ENCODE measurements around the gene MCHR2. TPM values are rescaled to one million over a fixed set of nuclear protein-coding genes. Genes with fewer than 3 reads are reported as not detected.

MCHR2 gene
- total RNA-seq, 1 experiment from 2014 or later = not detected

- DNase-seq (ENCODE audit: low read depth, low spot score) (no peak), ATAC-seq (no peak)
- no peaks in the 10 kb centered on the region for H4K20me1 ChIP-seq (ENCODE audit: insufficient read depth)
- ChIA-PET CTCF (no interaction called here), RAD21 (ENCODE audit: low non-redundant PET in 1 of 2, low total read pairs in 2 of 2, uncharacterized antibody in 2 of 2, unreplicated experiment in 2 of 2) (no interaction called here), POLR2A (no interaction called here)
- H3K9me3 ChIP-seq (ENCODE audit: control insufficient read depth in 1 of 2, insufficient read depth in 1 of 2, low read depth in 1 of 2, low read length in 2 of 2) = no peaks in the 10 kb centered on the region
- intact Hi-C loops (cut with micrococcal nuclease) = no loop called here
- no peaks in the 10 kb centered on the region for H3K9me2 ChIP-seq (ENCODE audit: insufficient read depth)
- no peak overlapping the region for H3K4me2 ChIP-seq (ENCODE audit: low read length)
- TF ChIP-seq POLR2A (IDR thresholded peaks at IDR 0.05; ENCODE audit: borderline replicate concordance, extremely low read depth, insufficient read depth, insufficient read length) = no peak
- TF ChIP-seq SIN3A (IDR thresholded peaks at IDR 0.05; ENCODE audit: low read depth) = no peak
- TF ChIP-seq SP1 (IDR thresholded peaks at IDR 0.05; ENCODE audit: low read depth) = no peak
- TF ChIP-seq EGR1 (IDR thresholded peaks at IDR 0.05; ENCODE audit: low read depth) = no peak
- no peak for TF ChIP-seq CEBPB (IDR thresholded peaks at IDR 0.05; ENCODE audit: low read depth)
- no peak for TF ChIP-seq EZH2phosphoT487 (IDR thresholded peaks at IDR 0.05; ENCODE audit: borderline replicate concordance)
- TF ChIP-seq YY1 (IDR thresholded peaks at IDR 0.05; ENCODE audit: extremely low read depth, insufficient replicate concordance, low read depth, low read length) = no peak
- TF ChIP-seq ATF3 (IDR thresholded peaks at IDR 0.05) = no peak
- TF ChIP-seq ZNF274 (IDR thresholded peaks at IDR 0.05; ENCODE audit: low read depth, low read length) = no peak
- no peaks in the 10 kb centered on the region for H3K36me3 ChIP-seq (ENCODE audit: control insufficient read depth in 1 of 2, insufficient read depth in 2 of 2, low read length in 2 of 2)
- H2AFZ ChIP-seq (ENCODE audit: low read depth, low read length, poor library complexity, severe bottlenecking) = no peak overlapping the region
- no peaks in the 10 kb centered on the region for H3K27me3 ChIP-seq (ENCODE audit: insufficient read depth, low read length)
- H3K4me3 ChIP-seq (replicated peaks in 1 of 2; ENCODE audit: low read depth in 1 of 2, low read length in 2 of 2) = no peak overlapping the region
- H3K79me2 ChIP-seq (ENCODE audit: insufficient read depth, low read length) = no peaks in the 10 kb centered on the region
- H3K9ac ChIP-seq (ENCODE audit: low read length) = no peak overlapping the region
- BruUV-seq (replicated peaks) = no TSS peak
- no peak overlapping the region for H3K27ac ChIP-seq (ENCODE audit: low read depth, low read length)
- H3K4me1 ChIP-seq (ENCODE audit: control insufficient read depth in 1 of 2, insufficient read depth in 2 of 2, low read length in 2 of 2) = no peaks in the 10 kb centered on the region
Observed at GRCh38 chr6:99879431-99879830, 114.6 kb downstream of the MCHR2 start.

GRCh38 chr6:99875068-99875467, 119.0 kb downstream of the MCHR2 start:
- ATAC-seq = no peak
- Histone ChIP-seq H3K27ac (ENCODE audit: low read depth, low read length) (no peak overlapping the region), H3K9ac (ENCODE audit: low read length) (no peak overlapping the region), H3K4me2 (ENCODE audit: low read length) (no peak overlapping the region), H3K27me3 (ENCODE audit: insufficient read depth, low read length) (no peaks in the 10 kb centered on the region), H3K4me3 (replicated peaks in 1 of 2; ENCODE audit: low read depth in 1 of 2, low read length in 2 of 2) (no peak overlapping the region), H4K20me1 (ENCODE audit: insufficient read depth) (no peaks in the 10 kb centered on the region), H2AFZ (ENCODE audit: low read depth, low read length, poor library complexity, severe bottlenecking) (no peak overlapping the region), H3K9me2 (ENCODE audit: insufficient read depth) (no peaks in the 10 kb centered on the region), H3K9me3 (ENCODE audit: control insufficient read depth in 1 of 2, insufficient read depth in 1 of 2, low read depth in 1 of 2, low read length in 2 of 2) (no peaks in the 10 kb centered on the region), H3K4me1 (ENCODE audit: control insufficient read depth in 1 of 2, insufficient read depth in 2 of 2, low read length in 2 of 2) (no peaks in the 10 kb centered on the region), H3K79me2 (ENCODE audit: insufficient read depth, low read length) (no peaks in the 10 kb centered on the region), H3K36me3 (ENCODE audit: control insufficient read depth in 1 of 2, insufficient read depth in 2 of 2, low read length in 2 of 2) (no peaks in the 10 kb centered on the region)
- intact Hi-C loops (cut with micrococcal nuclease) = no loop called here
- ChIA-PET CTCF (no interaction called here), POLR2A (no interaction called here), RAD21 (ENCODE audit: low non-redundant PET in 1 of 2, low total read pairs in 2 of 2, uncharacterized antibody in 2 of 2, unreplicated experiment in 2 of 2) (no interaction called here)
- DNase-seq (ENCODE audit: low read depth, low spot score) = no peak
- no TSS peak for BruUV-seq (replicated peaks)
- TF ChIP-seq EGR1 (IDR thresholded peaks at IDR 0.05; ENCODE audit: low read depth) (no peak), CTCF (IDR thresholded peaks at IDR 0.05 in 2 of 3, conservative IDR thresholded peaks at IDR 0.05 in 1 of 3; ENCODE audit: borderline replicate concordance in 1 of 3, insufficient read depth in 1 of 3, low read depth in 2 of 3, low read length in 2 of 3) (no peak), EZH2phosphoT487 (IDR thresholded peaks at IDR 0.05; ENCODE audit: borderline replicate concordance) (no peak), MAX (IDR thresholded peaks at IDR 0.05) (no peak), SP1 (IDR thresholded peaks at IDR 0.05; ENCODE audit: low read depth) (no peak), POLR2AphosphoS5 (IDR thresholded peaks at IDR 0.05; ENCODE audit: low read depth, low read length) (no peak), POLR2A (IDR thresholded peaks at IDR 0.05; ENCODE audit: borderline replicate concordance, extremely low read depth, insufficient read depth, insufficient read length) (no peak), ELF1 (IDR thresholded peaks at IDR 0.05; ENCODE audit: borderline replicate concordance, low read depth) (no peak), ATF3 (IDR thresholded peaks at IDR 0.05) (no peak), FOSL1 (IDR thresholded peaks at IDR 0.05; ENCODE audit: low read depth) (no peak), ZFX (IDR thresholded peaks at IDR 0.05) (no peak), ZBTB33 (IDR thresholded peaks at IDR 0.05; ENCODE audit: extremely low read depth, insufficient replicate concordance, low read length) (no peak), RAD21 (IDR thresholded peaks at IDR 0.05; ENCODE audit: low read depth) (no peak), CEBPB (IDR thresholded peaks at IDR 0.05; ENCODE audit: low read depth) (no peak)
